HL-60 (cell line): ENCODE results near the gene ACTL6A.

Source experiments
- DNase-seq, 2 experiments: peaks; one replicate each; pipeline ENCODE4 v3.0.0-alpha.2; 2010 to 2020; ENCODE audit warnings: low read depth in 1 of 2, low spot score in 1 of 2
- H3K27ac ChIP-seq: fragments of 250-450 bp; sonication (Bioruptor Pico); replicated peaks from 2 replicates; pipeline ENCODE4 v1.5.1; 2020; ENCODE audit warnings: mild to moderate bottlenecking, moderate library complexity
- H3K27me3 ChIP-seq: fragments of 250-450 bp; sonication (Bioruptor Pico); 2 replicates; pipeline ENCODE4 v1.5.1; 2021; ENCODE audit warnings: mild to moderate bottlenecking, moderate library complexity; ENCODE audit not compliant: insufficient read depth, poor library complexity, severe bottlenecking
- H3K4me3 ChIP-seq: replicated peaks from 2 replicates; pipeline ENCODE4 v1.5.1; 2011; ENCODE audit warnings: mild to moderate bottlenecking, control low read depth, low read length; ENCODE audit not compliant: insufficient read depth
- CTCF ChIP-seq: IDR thresholded peaks from one replicate; pipeline ENCODE4 v1.5.1; 2011; ENCODE audit warnings: low read length, control low read depth, inconsistent platforms; ENCODE audit not compliant: insufficient read depth
- GABPA ChIP-seq: IDR thresholded peaks from 2 replicates; pipeline ENCODE4 v1.6.1; 2012; ENCODE audit warnings: low read depth
- POLR2AphosphoS5 ChIP-seq: IDR thresholded peaks from 2 replicates; pipeline ENCODE4 v1.6.1; 2012; ENCODE audit warnings: low read depth
- REST ChIP-seq: IDR thresholded peaks from 2 replicates; pipeline ENCODE4 v1.6.1; 2012; ENCODE audit warnings: low read depth; ENCODE audit not compliant: insufficient replicate concordance
- SPI1 ChIP-seq: IDR thresholded peaks from 2 replicates; pipeline ENCODE4 v1.6.1; 2012; ENCODE audit warnings: low read depth, mild to moderate bottlenecking, borderline replicate concordance

ACTL6A gene

GRCh38 chr3:179541596-179541995 lies 21.1 kb upstream of the ACTL6A start:
- H3K27me3 ChIP-seq = no peaks in the 10 kb centered on the region
- H3K27ac ChIP-seq = no peak overlapping the region
- TF ChIP-seq SPI1 (no peak), REST (no peak), GABPA (no peak), CTCF (no peak), POLR2AphosphoS5 (no peak)
- DNase-seq = no peak
- no peak overlapping the region for H3K4me3 ChIP-seq

GRCh38 chr3:179542375-179542774 lies 20.4 kb upstream of the ACTL6A start:
- H3K27me3 ChIP-seq = no peaks in the 10 kb centered on the region
- no peak overlapping the region for H3K27ac ChIP-seq
- no peak for DNase-seq

More at GRCh38 chr3:179542375-179542774, 20.4 kb upstream of the ACTL6A start:
- no peak for TF ChIP-seq SPI1
- TF ChIP-seq CTCF = no peak
- no peak for TF ChIP-seq REST
- TF ChIP-seq GABPA = no peak
- no peak for TF ChIP-seq POLR2AphosphoS5
- no peak overlapping the region for H3K4me3 ChIP-seq
